HepG2 (cell line): ENCODE data around the gene FRMD6. TPM values are rescaled to one million over a fixed set of nuclear protein-coding genes. Genes with fewer than 3 reads are reported as not detected.

Experiments
- ATAC-seq: fragments of 200-7000 bp; cut with Tn5 transposase; 3 replicates; pipeline ENCODE4 v1.9.1; 2020; ENCODE audit warnings: mild to moderate bottlenecking, moderate library complexity
- BruUV-seq: library from RNA; stranded (reverse); fragments of 400-500 nt; replicated peaks from 2 replicates; lab custom pipeline; 2021; lab: Mats Ljungman, UMichigan
- CTCF ChIA-PET: fragments of 300-600 bp; formaldehyde crosslinking; extraction: SDS; loops from one replicate; lab custom pipeline; 2021; ENCODE audit warnings: low total read pairs, inconsistent platforms, low intra/inter-chr PET ratio; lab: Yijun Ruan, JAX
- POLR2A ChIA-PET: fragments of 350-600 bp; sonication (Branson Sonifier 250); formaldehyde crosslinking; loops from one replicate; lab custom pipeline; 2020; ENCODE audit warnings: antibody characterized with exemption, inconsistent platforms; lab: Yijun Ruan, JAX
- DNase-seq: peaks from one replicate; pipeline ENCODE4 v3.0.0-alpha.2; 2015; ENCODE audit warnings: low spot score
- FAIRE-seq: peaks from 3 replicates; lab custom pipeline; 2011; peaks lifted over from hg19 to GRCh38; lab: Jason Lieb, UNC
- H2AFZ ChIP-seq: one replicate; pipeline ENCODE4 v1.6.1; 2011; ENCODE audit warnings: low read length, inconsistent platforms
- H3K27ac ChIP-seq: fragments of 300-600 bp; 3 replicates; pipeline ENCODE4 v1.8.0; 2011; ENCODE audit warnings: mixed run types, mild to moderate bottlenecking, mixed read lengths, low read length, inconsistent platforms; ENCODE audit not compliant: insufficient read depth; ENCODE audit errors: extremely low read length
- H3K27me3 ChIP-seq, 2 experiments: fragments of 200-600 bp in 1 of 2; 2 replicates in 1 of 2; 3 replicates in 1 of 2; pipeline versions ENCODE4 v1.6.0 to v1.8.0; 2011; ENCODE audit warnings: low read length in 2 of 2, mild to moderate bottlenecking in 2 of 2, moderate library complexity in 2 of 2, inconsistent platforms in 1 of 2; ENCODE audit not compliant: insufficient read depth in 2 of 2, control insufficient read depth in 1 of 2
- H3K36me3 ChIP-seq, 2 experiments: fragments of 200-600 bp in 1 of 2; replicated peaks in 1 of 2; 2 replicates in 1 of 2; 3 replicates in 1 of 2; pipeline versions ENCODE4 v1.5.1 to v1.8.0; 2011; ENCODE audit warnings: low read length in 2 of 2, inconsistent platforms in 1 of 2; ENCODE audit not compliant: insufficient read depth in 2 of 2, control insufficient read depth in 1 of 2
- H3K4me1 ChIP-seq: 2 replicates; pipeline ENCODE4 v1.5.1; 2012; ENCODE audit warnings: low read length, inconsistent platforms; ENCODE audit not compliant: insufficient read depth
- H3K4me2 ChIP-seq: 2 replicates; pipeline ENCODE4 v1.6.0; 2011; ENCODE audit warnings: low read depth, low read length, inconsistent platforms
- H3K4me3 ChIP-seq, 3 experiments: fragments of 200-600 bp in 1 of 3; sonication (generic), shearing (Covaris generic) in 1 of 3; replicated peaks in 1 of 3; 2 replicates each; pipeline ENCODE4 v1.5.1; 2011 to 2016; ENCODE audit warnings: low read length in 3 of 3, inconsistent platforms in 2 of 3, low read depth in 2 of 3, mild to moderate bottlenecking in 2 of 3, control low read depth in 1 of 3, mixed read lengths in 1 of 3; ENCODE audit not compliant: insufficient read depth in 1 of 3
- H3K79me2 ChIP-seq: one replicate; pipeline ENCODE4 v1.6.1; 2011; ENCODE audit warnings: low read length, inconsistent platforms; ENCODE audit not compliant: insufficient read depth
- H3K9ac ChIP-seq: 2 replicates; pipeline ENCODE4 v1.6.0; 2011; ENCODE audit warnings: mild to moderate bottlenecking, low read depth, low read length, inconsistent platforms; ENCODE audit not compliant: insufficient read depth
- H3K9me3 ChIP-seq: 2 replicates; pipeline ENCODE4 v1.5.1; 2012; ENCODE audit warnings: mild to moderate bottlenecking, low read length
- H4K20me1 ChIP-seq: 2 replicates; pipeline ENCODE4 v1.6.0; 2011; ENCODE audit warnings: inconsistent platforms, mild to moderate bottlenecking, low read length, moderate library complexity; ENCODE audit not compliant: insufficient read depth
- ATF7 ChIP-seq, 2 experiments: fragments of 450-650 bp in 1 of 2; sonication (generic) in 1 of 2; formaldehyde crosslinking in 1 of 2; IDR thresholded peaks; 2 replicates each; pipeline versions ENCODE4 v1.4.0 to v1.6.1; 2016 to 2020; ENCODE audit warnings: antibody characterized with exemption in 1 of 2, mild to moderate bottlenecking in 1 of 2, missing genetic modification reagents in 1 of 2
- ATRX ChIP-seq: sonication (generic); formaldehyde crosslinking; IDR thresholded peaks from 2 replicates; pipeline ENCODE4 v1.4.0; 2020; ENCODE audit warnings: missing genetic modification reagents, borderline replicate concordance
- MEIS2 ChIP-seq: sonication (generic); formaldehyde crosslinking; IDR thresholded peaks from 2 replicates; pipeline ENCODE4 v1.9.0; 2021; ENCODE audit warnings: mild to moderate bottlenecking, missing genetic modification reagents
- NCOA2 ChIP-seq: sonication (generic); formaldehyde crosslinking; IDR thresholded peaks from 2 replicates; pipeline ENCODE4 v1.8.0; 2022; ENCODE audit warnings: inconsistent platforms
- PCBP2 ChIP-seq: fragments of 200-400 bp; formaldehyde crosslinking; optimal IDR thresholded peaks from 2 replicates; pipeline ENCODE3; 2018; ENCODE audit warnings: low read length, low read depth; ENCODE audit not compliant: poor library complexity, severe bottlenecking
- XBP1 ChIP-seq: sonication (generic); formaldehyde crosslinking; IDR thresholded peaks from 2 replicates; pipeline ENCODE4 v1.5.0; 2020; ENCODE audit warnings: missing genetic modification reagents
- ZNF460 ChIP-seq: sonication (generic); formaldehyde crosslinking; IDR thresholded peaks from 2 replicates; pipeline ENCODE4 v1.5.1; 2020; ENCODE audit warnings: missing genetic modification reagents, mild to moderate bottlenecking, borderline replicate concordance
- ZNF557 ChIP-seq: sonication (generic); formaldehyde crosslinking; IDR thresholded peaks from 2 replicates; pipeline ENCODE4 v1.4.0; 2020; ENCODE audit warnings: missing genetic modification reagents
- ZNF713 ChIP-seq: sonication (generic); formaldehyde crosslinking; IDR thresholded peaks from 2 replicates; pipeline ENCODE4 v1.4.0; 2020; ENCODE audit warnings: mild to moderate bottlenecking, missing genetic modification reagents
- WGBS: methylation state at CpG from one replicate; pipeline ENCODE4 v1.1.6; 2017; ENCODE audit warnings: low lambda C conversion rate; 5-methylcytosine and 5-hydroxymethylcytosine counted together
- in situ Hi-C: cut with HindIII; loops from 2 replicates; pipeline ENCODE4 v1.10.0; 2017; ENCODE audit warnings: low pct_unique_long_range_greater_than_20kb; ENCODE audit not compliant: extremely low pct_ligation_motif_present
- intact Hi-C: fragments of 100-400 bp; cut with micrococcal nuclease; formaldehyde crosslinking; loops from one replicate; pipeline ENCODE4 v1.10.0; 2022; ENCODE audit not compliant: unreplicated experiment
- polyA plus RNA-seq, 8 experiments: library from polyadenylated mRNA; depleted of rRNA in 3 of 8; stranded (reverse) in 7 of 8; unstranded in 1 of 8; fragments of >200 nt; fragmentation: Illumina TruSeq in 4 of 8; extraction: Trizol in 4 of 8; gene quantifications; 2 replicates each; pipeline versions ENCODE4 v1.2.1 to v1.2.3, GENCODE V29; 2011 to 2016; ENCODE audit warnings: low read depth in 4 of 8, missing spikeins in 1 of 8, mixed read lengths in 1 of 8; ENCODE audit not compliant: insufficient read depth in 1 of 8
- total RNA-seq, 5 experiments: library from RNA; depleted of rRNA; stranded (reverse); fragments of >200 nt; fragmentation: Illumina TruSeq; extraction: Trizol; gene quantifications; 2 replicates each; pipeline ENCODE4 v1.2.3, GENCODE V29; 2016; ENCODE audit warnings: low read depth in 1 of 5
- TF ChIP-seq, protein P1 (sequence below): sonication (generic); formaldehyde crosslinking; IDR thresholded peaks from 2 replicates; pipeline ENCODE4 v1.5.0; 2020; ENCODE audit warnings: missing genetic modification reagents, mild to moderate bottlenecking, borderline replicate concordance
- TF ChIP-seq, protein P2 (sequence below): sonication (generic); formaldehyde crosslinking; IDR thresholded peaks from 2 replicates; pipeline ENCODE4 v1.8.0; 2022; ENCODE audit warnings: missing genetic modification reagents, mild to moderate bottlenecking, moderate library complexity, borderline replicate concordance
- TF ChIP-seq, protein P3 (sequence below): sonication (generic); formaldehyde crosslinking; IDR thresholded peaks from 2 replicates; pipeline ENCODE4 v1.4.0; 2020; ENCODE audit warnings: mild to moderate bottlenecking, missing genetic modification reagents
- TF ChIP-seq, protein P4 (sequence below): sonication (generic); formaldehyde crosslinking; IDR thresholded peaks from 2 replicates; pipeline ENCODE4 v1.4.0; 2020; ENCODE audit warnings: missing genetic modification reagents, low read depth, mild to moderate bottlenecking, borderline replicate concordance
- TF ChIP-seq, protein P5 (sequence below): IDR thresholded peaks from 2 replicates; pipeline ENCODE4 v1.6.1; 2018; ENCODE audit warnings: missing genetic modification reagents

Gene FRMD6
- total and polyA plus RNA-seq, 2 of the 13 experiments (the other 11 are each of a cell fraction or from before 2014, with no cell fraction given): 2.4 to 5.4 TPM

DNA sequence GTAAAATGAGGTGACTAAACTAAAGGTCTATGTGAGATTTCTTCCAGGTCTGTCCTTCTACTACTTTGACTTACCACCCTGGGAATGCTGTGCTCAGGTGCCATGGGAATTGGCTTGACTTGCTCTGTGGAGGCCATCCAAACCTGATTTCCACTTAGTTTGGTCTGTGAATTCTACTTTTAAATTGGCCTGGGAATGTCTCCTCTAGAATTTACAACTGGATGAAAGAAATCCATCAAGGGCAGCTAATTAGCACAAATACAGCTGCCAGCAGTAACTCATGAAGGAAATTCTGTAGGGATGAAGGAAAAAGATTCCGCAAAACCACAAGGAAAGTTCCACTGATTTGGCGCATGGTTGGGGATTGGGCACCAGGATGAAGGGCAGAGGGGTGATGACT, 31.7 kb upstream of the FRMD6 start:
- no peaks in the 10 kb centered on the region for H3K9me3 ChIP-seq
- no peaks in the 10 kb centered on the region for H3K27me3 ChIP-seq
- H3K9ac ChIP-seq: no peak overlapping the region
- no peak overlapping the region for H3K27ac ChIP-seq
- 96% methylated on average over 2 of the region's 2 CpGs for WGBS
- no peak for FAIRE-seq
- no TSS peak for BruUV-seq
- no peak overlapping the region for H2AFZ ChIP-seq
- H3K4me2 ChIP-seq: no peak overlapping the region
- in situ Hi-C loops: no loop called here
- H3K4me1 ChIP-seq: peaks cover 21% of the 10 kb centered on the region
- ATAC-seq: no peak
- H3K36me3 ChIP-seq: no peaks in the 10 kb centered on the region
- TF ChIP-seq ATRX (CRISPR knock-in tag) (no peak), XBP1 (CRISPR knock-in tag) (no peak), PCBP2 (no peak), ZNF557 (CRISPR knock-in tag) (no peak), ZNF460 (CRISPR knock-in tag) (no peak), NCOA2 (no peak), MEIS2 (CRISPR knock-in tag) (no peak), ATF7 (IDR thresholded peaks at IDR 0.05) (no peak), ATF7 (CRISPR knock-in tag; IDR thresholded peaks at IDR 0.05) (no peak), ZNF713 (CRISPR knock-in tag) (no peak)
- TF ChIP-seq, protein P1, sequence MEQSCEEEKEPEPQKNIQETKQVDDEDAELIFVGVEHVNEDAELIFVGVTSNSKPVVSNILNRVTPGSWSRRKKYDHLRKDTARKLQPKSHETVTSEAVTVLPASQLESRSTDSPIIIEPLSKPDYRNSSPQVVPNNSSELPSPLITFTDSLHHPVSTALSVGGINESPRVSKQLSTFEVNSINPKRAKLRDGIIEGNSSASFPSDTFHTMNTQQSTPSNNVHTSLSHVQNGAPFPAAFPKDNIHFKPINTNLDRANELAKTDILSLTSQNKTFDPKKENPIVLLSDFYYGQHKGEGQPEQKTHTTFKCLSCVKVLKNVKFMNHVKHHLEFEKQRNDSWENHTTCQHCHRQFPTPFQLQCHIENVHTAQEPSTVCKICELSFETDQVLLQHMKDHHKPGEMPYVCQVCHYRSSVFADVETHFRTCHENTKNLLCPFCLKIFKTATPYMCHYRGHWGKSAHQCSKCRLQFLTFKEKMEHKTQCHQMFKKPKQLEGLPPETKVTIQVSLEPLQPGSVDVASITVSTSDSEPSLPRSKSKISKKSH (CRISPR knock-in tag): no peak
- TF ChIP-seq, protein P2, sequence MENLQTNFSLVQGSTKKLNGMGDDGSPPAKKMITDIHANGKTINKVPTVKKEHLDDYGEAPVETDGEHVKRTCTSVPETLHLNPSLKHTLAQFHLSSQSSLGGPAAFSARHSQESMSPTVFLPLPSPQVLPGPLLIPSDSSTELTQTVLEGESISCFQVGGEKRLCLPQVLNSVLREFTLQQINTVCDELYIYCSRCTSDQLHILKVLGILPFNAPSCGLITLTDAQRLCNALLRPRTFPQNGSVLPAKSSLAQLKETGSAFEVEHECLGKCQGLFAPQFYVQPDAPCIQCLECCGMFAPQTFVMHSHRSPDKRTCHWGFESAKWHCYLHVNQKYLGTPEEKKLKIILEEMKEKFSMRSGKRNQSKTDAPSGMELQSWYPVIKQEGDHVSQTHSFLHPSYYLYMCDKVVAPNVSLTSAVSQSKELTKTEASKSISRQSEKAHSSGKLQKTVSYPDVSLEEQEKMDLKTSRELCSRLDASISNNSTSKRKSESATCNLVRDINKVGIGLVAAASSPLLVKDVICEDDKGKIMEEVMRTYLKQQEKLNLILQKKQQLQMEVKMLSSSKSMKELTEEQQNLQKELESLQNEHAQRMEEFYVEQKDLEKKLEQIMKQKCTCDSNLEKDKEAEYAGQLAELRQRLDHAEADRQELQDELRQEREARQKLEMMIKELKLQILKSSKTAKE (CRISPR knock-in tag): no peak
- TF ChIP-seq, protein P3, sequence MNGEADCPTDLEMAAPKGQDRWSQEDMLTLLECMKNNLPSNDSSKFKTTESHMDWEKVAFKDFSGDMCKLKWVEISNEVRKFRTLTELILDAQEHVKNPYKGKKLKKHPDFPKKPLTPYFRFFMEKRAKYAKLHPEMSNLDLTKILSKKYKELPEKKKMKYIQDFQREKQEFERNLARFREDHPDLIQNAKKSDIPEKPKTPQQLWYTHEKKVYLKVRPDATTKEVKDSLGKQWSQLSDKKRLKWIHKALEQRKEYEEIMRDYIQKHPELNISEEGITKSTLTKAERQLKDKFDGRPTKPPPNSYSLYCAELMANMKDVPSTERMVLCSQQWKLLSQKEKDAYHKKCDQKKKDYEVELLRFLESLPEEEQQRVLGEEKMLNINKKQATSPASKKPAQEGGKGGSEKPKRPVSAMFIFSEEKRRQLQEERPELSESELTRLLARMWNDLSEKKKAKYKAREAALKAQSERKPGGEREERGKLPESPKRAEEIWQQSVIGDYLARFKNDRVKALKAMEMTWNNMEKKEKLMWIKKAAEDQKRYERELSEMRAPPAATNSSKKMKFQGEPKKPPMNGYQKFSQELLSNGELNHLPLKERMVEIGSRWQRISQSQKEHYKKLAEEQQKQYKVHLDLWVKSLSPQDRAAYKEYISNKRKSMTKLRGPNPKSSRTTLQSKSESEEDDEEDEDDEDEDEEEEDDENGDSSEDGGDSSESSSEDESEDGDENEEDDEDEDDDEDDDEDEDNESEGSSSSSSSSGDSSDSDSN (CRISPR knock-in tag): no peak
- TF ChIP-seq, protein P4, sequence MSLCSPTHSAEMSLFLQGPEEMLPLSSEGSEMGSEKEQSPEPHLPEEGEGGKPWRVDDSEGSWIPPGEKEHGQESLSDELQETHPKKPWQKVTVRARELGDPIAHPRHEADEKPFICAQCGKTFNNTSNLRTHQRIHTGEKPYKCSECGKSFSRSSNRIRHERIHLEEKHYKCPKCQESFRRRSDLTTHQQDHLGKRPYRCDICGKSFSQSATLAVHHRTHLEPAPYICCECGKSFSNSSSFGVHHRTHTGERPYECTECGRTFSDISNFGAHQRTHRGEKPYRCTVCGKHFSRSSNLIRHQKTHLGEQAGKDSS (CRISPR knock-in tag): no peak
- TF ChIP-seq, protein P5, sequence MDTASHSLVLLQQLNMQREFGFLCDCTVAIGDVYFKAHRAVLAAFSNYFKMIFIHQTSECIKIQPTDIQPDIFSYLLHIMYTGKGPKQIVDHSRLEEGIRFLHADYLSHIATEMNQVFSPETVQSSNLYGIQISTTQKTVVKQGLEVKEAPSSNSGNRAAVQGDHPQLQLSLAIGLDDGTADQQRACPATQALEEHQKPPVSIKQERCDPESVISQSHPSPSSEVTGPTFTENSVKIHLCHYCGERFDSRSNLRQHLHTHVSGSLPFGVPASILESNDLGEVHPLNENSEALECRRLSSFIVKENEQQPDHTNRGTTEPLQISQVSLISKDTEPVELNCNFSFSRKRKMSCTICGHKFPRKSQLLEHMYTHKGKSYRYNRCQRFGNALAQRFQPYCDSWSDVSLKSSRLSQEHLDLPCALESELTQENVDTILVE (CRISPR knock-in tag): no peak
- no peaks in the 10 kb centered on the region for H4K20me1 ChIP-seq
- POLR2A ChIA-PET: no interaction called here
- intact Hi-C loops: no loop called here
- no peak for DNase-seq
- CTCF ChIA-PET: no interaction called here
- no peaks in the 10 kb centered on the region for H3K79me2 ChIP-seq
- H3K4me3 ChIP-seq: no peak overlapping the region
